ENCODE data around the gene NT5M. TPM values are rescaled to one million over a fixed set of nuclear protein-coding genes. Genes with fewer than 3 reads are reported as not detected.

The NT5M gene
- total RNA-seq, 1 experiment from 2014 or later = 10.2 TPM

- TF ChIP-seq, protein P1, sequence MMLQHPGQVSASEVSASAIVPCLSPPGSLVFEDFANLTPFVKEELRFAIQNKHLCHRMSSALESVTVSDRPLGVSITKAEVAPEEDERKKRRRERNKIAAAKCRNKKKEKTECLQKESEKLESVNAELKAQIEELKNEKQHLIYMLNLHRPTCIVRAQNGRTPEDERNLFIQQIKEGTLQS (IDR thresholded peaks at IDR 0.05) = no peak
- TF ChIP-seq JUND (IDR thresholded peaks at IDR 0.05) = no peak
- TF ChIP-seq, protein P2, sequence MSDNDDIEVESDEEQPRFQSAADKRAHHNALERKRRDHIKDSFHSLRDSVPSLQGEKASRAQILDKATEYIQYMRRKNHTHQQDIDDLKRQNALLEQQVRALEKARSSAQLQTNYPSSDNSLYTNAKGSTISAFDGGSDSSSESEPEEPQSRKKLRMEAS (IDR thresholded peaks at IDR 0.05) = no peak
- no peak for TF ChIP-seq ZNF274 (IDR thresholded peaks at IDR 0.05; ENCODE audit: low read depth, low read length)
- no peak for TF ChIP-seq ZFX (IDR thresholded peaks at IDR 0.05)
- no peak for TF ChIP-seq ZBTB33 (IDR thresholded peaks at IDR 0.05; ENCODE audit: extremely low read depth, insufficient replicate concordance, low read length)
- no peak for TF ChIP-seq YY1 (IDR thresholded peaks at IDR 0.05; ENCODE audit: extremely low read depth, insufficient replicate concordance, low read depth, low read length)
Observed at GRCh38 chr17:17359271-17359670, 56.1 kb downstream of the NT5M start (continued).

- TF ChIP-seq, protein P2 (IDR thresholded peaks at IDR 0.05) = no peak
- TF ChIP-seq SIN3A (IDR thresholded peaks at IDR 0.05; ENCODE audit: low read depth) = no peak
- no peak for TF ChIP-seq CBX3 (IDR thresholded peaks at IDR 0.05; ENCODE audit: low read depth)
- no peak for TF ChIP-seq ZNF274 (IDR thresholded peaks at IDR 0.05; ENCODE audit: low read depth, low read length)
- TF ChIP-seq, protein P3, sequence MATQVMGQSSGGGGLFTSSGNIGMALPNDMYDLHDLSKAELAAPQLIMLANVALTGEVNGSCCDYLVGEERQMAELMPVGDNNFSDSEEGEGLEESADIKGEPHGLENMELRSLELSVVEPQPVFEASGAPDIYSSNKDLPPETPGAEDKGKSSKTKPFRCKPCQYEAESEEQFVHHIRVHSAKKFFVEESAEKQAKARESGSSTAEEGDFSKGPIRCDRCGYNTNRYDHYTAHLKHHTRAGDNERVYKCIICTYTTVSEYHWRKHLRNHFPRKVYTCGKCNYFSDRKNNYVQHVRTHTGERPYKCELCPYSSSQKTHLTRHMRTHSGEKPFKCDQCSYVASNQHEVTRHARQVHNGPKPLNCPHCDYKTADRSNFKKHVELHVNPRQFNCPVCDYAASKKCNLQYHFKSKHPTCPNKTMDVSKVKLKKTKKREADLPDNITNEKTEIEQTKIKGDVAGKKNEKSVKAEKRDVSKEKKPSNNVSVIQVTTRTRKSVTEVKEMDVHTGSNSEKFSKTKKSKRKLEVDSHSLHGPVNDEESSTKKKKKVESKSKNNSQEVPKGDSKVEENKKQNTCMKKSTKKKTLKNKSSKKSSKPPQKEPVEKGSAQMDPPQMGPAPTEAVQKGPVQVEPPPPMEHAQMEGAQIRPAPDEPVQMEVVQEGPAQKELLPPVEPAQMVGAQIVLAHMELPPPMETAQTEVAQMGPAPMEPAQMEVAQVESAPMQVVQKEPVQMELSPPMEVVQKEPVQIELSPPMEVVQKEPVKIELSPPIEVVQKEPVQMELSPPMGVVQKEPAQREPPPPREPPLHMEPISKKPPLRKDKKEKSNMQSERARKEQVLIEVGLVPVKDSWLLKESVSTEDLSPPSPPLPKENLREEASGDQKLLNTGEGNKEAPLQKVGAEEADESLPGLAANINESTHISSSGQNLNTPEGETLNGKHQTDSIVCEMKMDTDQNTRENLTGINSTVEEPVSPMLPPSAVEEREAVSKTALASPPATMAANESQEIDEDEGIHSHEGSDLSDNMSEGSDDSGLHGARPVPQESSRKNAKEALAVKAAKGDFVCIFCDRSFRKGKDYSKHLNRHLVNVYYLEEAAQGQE (IDR thresholded peaks at IDR 0.05; ENCODE audit: low read depth) = no peak
- BruUV-seq (replicated peaks) = no TSS peak
Observed at GRCh38 chr17:17360087-17360730, 57.0 kb downstream of the NT5M start.

More at GRCh38 chr17:17360087-17360730, 57.0 kb downstream of the NT5M start:
- no peak overlapping the region for H3K9ac ChIP-seq (ENCODE audit: low read length)
- no peaks in the 10 kb centered on the region; a peak in 1 of 4 replicates for H3K9me3 ChIP-seq (ENCODE audit: control insufficient read depth in 1 of 2, insufficient read depth in 1 of 2, low read depth in 1 of 2, low read length in 2 of 2)
- H3K9me2 ChIP-seq (ENCODE audit: insufficient read depth) = no peaks in the 10 kb centered on the region
- no peaks in the 10 kb centered on the region for H3K79me2 ChIP-seq (ENCODE audit: insufficient read depth, low read length)
- H4K20me1 ChIP-seq (ENCODE audit: insufficient read depth) = no peaks in the 10 kb centered on the region
- H3K4me1 ChIP-seq (ENCODE audit: control insufficient read depth in 1 of 2, insufficient read depth in 2 of 2, low read length in 2 of 2) = peaks cover 0 to under 1% of the 10 kb centered on the region in 2 experiments; a peak in 1 of 4 replicates
- H3K4me2 ChIP-seq (ENCODE audit: low read length) = no peak overlapping the region
- POLR2A ChIA-PET = no interaction called here
- H3K4me3 ChIP-seq (replicated peaks in 1 of 2; ENCODE audit: low read depth in 1 of 2, low read length in 2 of 2) = no peak overlapping the region
- H3K27ac ChIP-seq (ENCODE audit: low read depth, low read length) = no peak overlapping the region
- intact Hi-C loops (cut with micrococcal nuclease) = no loop called here
- RAD21 ChIA-PET (ENCODE audit: low non-redundant PET in 1 of 2, low total read pairs in 2 of 2, uncharacterized antibody in 2 of 2, unreplicated experiment in 2 of 2) = no interaction called here
- DNase-seq (ENCODE audit: low read depth, low spot score) = no peak
- H3K27me3 ChIP-seq (ENCODE audit: insufficient read depth, low read length) = no peaks in the 10 kb centered on the region
- no peak overlapping the region for H2AFZ ChIP-seq (ENCODE audit: low read depth, low read length, poor library complexity, severe bottlenecking)
- H3K36me3 ChIP-seq (ENCODE audit: control insufficient read depth in 1 of 2, insufficient read depth in 2 of 2, low read length in 2 of 2) = no peaks in the 10 kb centered on the region
- ATAC-seq = no peak
- CTCF ChIA-PET = no interaction called here
